ENCODE data around the gene CRYGD. TPM values are rescaled to one million over a fixed set of nuclear protein-coding genes. Genes with fewer than 3 reads are reported as not detected.

The CRYGD gene
- total and polyA plus RNA-seq, 2 of the 4 experiments (the other 2 are of a cell fraction) = not detected

DNA sequence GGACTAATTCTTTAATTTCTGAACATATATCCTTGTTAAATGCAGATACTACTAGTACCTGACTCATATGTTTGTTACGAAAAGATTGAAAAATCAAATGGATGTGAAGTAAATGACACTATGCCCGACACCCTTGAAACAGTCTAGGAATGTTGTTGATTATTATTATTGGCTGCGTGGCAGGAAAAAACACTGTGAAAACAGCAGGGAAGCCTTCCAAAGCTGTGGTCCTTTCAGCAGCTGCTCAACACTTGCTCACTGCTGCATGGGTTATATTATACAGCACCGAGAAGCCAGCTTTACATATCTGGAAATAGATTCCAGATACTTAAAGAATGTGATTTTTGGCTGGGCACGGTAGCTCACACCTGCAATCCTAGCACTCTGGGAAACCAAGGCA is 26.5 kb downstream of the CRYGD start:
- ATAC-seq (ENCODE audit: low read depth) = peak; percentile 45
- no CpG with 5 or more reads among the region's 5 CpGs for WGBS, 2 experiments (ENCODE audit: extremely low coverage in 2 of 2, insufficient read length in 1 of 2)
- ChIA-PET CTCF (no interaction called here), POLR2A (ENCODE audit: unreplicated experiment) (no interaction called here)
- Histone ChIP-seq H3K4me2 (ENCODE audit: low read depth, low read length) (no peak overlapping the region), H2BK5ac (ENCODE audit: low read depth, low read length, poor library complexity, severe bottlenecking) (no peak overlapping the region), H3K27me3 (ENCODE audit: control insufficient read depth, insufficient read depth, low read length) (peaks cover 2% of the 10 kb centered on the region), H3K4me1 (ENCODE audit: control insufficient read depth, insufficient read depth, low read length) (no peaks in the 10 kb centered on the region), H2BK15ac (ENCODE audit: low read depth, low read length) (no peak overlapping the region), H3K36me3 (ENCODE audit: control insufficient read depth, insufficient read depth, low read length) (no peaks in the 10 kb centered on the region), H3K56ac (ENCODE audit: extremely low read depth, insufficient read depth, low read length) (no peak overlapping the region), H2AK5ac (ENCODE audit: low read depth, low read length) (no peak overlapping the region), H3K9me1 (ENCODE audit: insufficient read depth, low read length) (no peaks in the 10 kb centered on the region), H4K91ac (ENCODE audit: insufficient read depth, low read depth, low read length) (no peak overlapping the region), H4K20me1 (ENCODE audit: insufficient read depth, low read length) (no peaks in the 10 kb centered on the region), H4K8ac (ENCODE audit: low read depth in 2 of 2, low read length in 2 of 2) (no peak overlapping the region), H3K9me3 (ENCODE audit: control insufficient read depth, insufficient read depth, low read length) (no peaks in the 10 kb centered on the region), H3K4me3 (ENCODE audit: insufficient read depth, low read depth, low read length) (no peak overlapping the region), H3K27ac (ENCODE audit: insufficient read depth, low read length) (no peak overlapping the region), H2BK120ac (ENCODE audit: low read depth, low read length) (no peak overlapping the region), H3K4ac (ENCODE audit: low read depth, low read length) (no peak overlapping the region), H3K9ac (ENCODE audit: low read depth, low read length) (no peak overlapping the region), H3K14ac (replicated peaks; ENCODE audit: low read depth, low read length) (no peak overlapping the region), H2BK20ac (ENCODE audit: low read depth, low read length) (no peak overlapping the region), H3K23ac (ENCODE audit: low read depth, low read length) (no peak overlapping the region), H2AFZ (replicated peaks; ENCODE audit: low read length, poor library complexity) (no peak overlapping the region), H3K18ac (ENCODE audit: low read depth, low read length) (no peak overlapping the region), H4K5ac (ENCODE audit: low read depth, low read length) (no peak overlapping the region), H3K79me1 (ENCODE audit: low read depth in 1 of 2, low read length in 2 of 2) (no peaks in the 10 kb centered on the region), H2AK9ac (replicated peaks; ENCODE audit: low read depth, low read length, poor library complexity) (no peak overlapping the region)
- no peak for DNase-seq
- BruUV-seq (replicated peaks) = no TSS peak
- in situ Hi-C loops (cut with MboI; ENCODE audit: low sequenced_read_pairs) (no loop called here), intact Hi-C loops (cut with micrococcal nuclease) (no loop called here), dilution Hi-C loops (cut with HindIII; ENCODE audit: low sequenced_read_pairs, unreplicated experiment) (no loop called here)
- TF ChIP-seq, protein P1, sequence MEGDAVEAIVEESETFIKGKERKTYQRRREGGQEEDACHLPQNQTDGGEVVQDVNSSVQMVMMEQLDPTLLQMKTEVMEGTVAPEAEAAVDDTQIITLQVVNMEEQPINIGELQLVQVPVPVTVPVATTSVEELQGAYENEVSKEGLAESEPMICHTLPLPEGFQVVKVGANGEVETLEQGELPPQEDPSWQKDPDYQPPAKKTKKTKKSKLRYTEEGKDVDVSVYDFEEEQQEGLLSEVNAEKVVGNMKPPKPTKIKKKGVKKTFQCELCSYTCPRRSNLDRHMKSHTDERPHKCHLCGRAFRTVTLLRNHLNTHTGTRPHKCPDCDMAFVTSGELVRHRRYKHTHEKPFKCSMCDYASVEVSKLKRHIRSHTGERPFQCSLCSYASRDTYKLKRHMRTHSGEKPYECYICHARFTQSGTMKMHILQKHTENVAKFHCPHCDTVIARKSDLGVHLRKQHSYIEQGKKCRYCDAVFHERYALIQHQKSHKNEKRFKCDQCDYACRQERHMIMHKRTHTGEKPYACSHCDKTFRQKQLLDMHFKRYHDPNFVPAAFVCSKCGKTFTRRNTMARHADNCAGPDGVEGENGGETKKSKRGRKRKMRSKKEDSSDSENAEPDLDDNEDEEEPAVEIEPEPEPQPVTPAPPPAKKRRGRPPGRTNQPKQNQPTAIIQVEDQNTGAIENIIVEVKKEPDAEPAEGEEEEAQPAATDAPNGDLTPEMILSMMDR (conservative IDR thresholded peaks at IDR 0.05; ENCODE audit: low read depth, low read length) = no peak
- no peak for TF ChIP-seq MXI1 (IDR thresholded peaks at IDR 0.05; ENCODE audit: borderline replicate concordance, low read depth, low read length)
- TF ChIP-seq SMC3 (IDR thresholded peaks at IDR 0.05; ENCODE audit: low read depth, low read length) = no peak
- TF ChIP-seq CEBPB (IDR thresholded peaks at IDR 0.05; ENCODE audit: low read depth, low read length) = no peak
- no peak for TF ChIP-seq RCOR1 (IDR thresholded peaks at IDR 0.05; ENCODE audit: insufficient replicate concordance, low read length)
- no peak for TF ChIP-seq RFX5 (IDR thresholded peaks at IDR 0.05; ENCODE audit: low read depth, low read length)

Measured in IMR-90 (cell line).